Measurements from ENCODE around the gene SHC3.

GRCh38 chr9:88979021-88979420 lies 199.6 kb downstream of the SHC3 start:
- TF ChIP-seq CTCF (IDR thresholded peaks at IDR 0.05) (no peak), POLR2AphosphoS5 (IDR thresholded peaks at IDR 0.05) (no peak), POLR2A (IDR thresholded peaks at IDR 0.05; ENCODE audit: low read depth) (no peak)
